Dedifferentiated amniotic fluid mesenchymal stem cell (primary cell): Measurements from ENCODE around the gene BICDL2.

Experiments used
- DNase-seq: peaks from one replicate; pipeline ENCODE4 v3.0.0-alpha.2; 2016; ENCODE audit errors: extremely low spot score

Gene BICDL2

DNA sequence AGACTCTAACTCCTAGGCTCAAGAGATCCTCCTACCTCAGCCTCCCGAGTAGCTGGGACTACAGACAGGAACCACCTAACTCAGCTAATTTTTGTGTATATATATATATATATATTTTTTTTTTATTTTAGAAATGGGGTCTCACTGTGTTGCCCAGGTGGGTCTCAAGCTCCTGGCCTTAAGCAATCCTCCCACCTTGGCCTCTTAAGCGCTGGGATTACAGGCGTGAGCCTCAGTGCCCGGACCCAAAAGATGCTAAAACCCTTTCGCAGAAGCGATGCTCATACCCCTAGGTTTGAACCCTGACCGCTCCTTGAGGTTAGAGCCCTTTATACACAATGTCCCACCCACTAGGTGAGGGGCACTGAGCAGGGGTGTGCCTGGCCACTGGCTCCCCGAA is 26.2 kb downstream of the BICDL2 start:
- no peak for DNase-seq

DNA sequence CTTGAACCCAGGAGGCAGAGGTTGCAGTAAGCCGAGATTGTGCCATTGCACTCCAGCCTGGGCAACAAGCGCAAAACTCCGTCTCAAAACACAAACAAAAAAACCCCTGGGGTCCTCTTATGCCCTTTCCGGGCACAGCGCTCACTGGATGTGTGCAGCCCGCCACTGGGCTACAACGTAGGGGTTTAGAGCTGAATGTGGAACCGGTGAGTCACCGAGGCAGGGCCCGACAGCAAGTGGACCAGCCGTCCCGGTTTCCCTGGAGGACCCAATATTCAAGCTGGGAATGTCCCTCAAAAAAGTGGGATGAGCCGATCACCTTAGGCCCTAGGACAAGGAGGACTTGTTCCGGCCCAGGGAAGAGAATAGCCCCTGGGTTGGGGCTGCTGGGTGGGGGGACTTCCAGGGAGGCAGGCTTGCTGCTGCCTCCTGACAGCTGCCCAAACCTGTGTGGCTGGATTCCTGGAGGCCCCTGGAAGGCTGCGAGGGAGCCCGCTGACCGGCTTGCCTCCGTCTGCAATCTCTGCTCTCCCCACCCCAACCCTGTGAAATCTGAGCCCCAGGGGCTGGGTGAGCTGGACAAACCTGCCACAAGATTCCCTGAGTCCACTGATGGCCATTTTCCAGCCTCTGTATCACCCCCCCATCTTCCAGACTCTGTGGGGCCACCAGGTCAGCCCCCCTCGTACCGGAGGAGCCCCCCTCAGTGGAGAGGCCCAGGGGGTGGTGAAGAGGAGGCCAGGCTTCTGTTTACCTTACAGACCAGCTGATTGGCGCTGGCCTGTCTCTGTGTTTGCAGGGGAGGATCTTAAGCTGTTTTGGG is 27.0 kb downstream of the BICDL2 start:
- no peak for DNase-seq

DNA sequence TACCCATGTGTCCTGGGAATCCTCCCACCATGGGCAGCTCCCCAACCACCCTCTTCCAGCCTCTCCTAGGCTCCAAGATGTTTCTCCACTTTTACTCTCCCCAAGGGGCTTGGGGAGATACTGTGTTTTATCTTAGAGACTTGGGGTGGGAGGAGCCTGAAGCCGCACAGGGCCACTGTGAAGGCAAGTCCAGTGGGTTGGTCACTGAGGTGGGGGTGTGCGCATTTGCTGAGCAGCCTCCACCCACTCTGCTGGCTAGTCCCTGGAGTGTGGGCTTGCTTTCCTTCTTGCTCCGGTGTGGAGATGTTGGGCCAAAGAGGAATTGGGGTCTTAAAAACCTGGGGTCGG is 28.1 kb downstream of the BICDL2 start:
- no peak for DNase-seq

DNA sequence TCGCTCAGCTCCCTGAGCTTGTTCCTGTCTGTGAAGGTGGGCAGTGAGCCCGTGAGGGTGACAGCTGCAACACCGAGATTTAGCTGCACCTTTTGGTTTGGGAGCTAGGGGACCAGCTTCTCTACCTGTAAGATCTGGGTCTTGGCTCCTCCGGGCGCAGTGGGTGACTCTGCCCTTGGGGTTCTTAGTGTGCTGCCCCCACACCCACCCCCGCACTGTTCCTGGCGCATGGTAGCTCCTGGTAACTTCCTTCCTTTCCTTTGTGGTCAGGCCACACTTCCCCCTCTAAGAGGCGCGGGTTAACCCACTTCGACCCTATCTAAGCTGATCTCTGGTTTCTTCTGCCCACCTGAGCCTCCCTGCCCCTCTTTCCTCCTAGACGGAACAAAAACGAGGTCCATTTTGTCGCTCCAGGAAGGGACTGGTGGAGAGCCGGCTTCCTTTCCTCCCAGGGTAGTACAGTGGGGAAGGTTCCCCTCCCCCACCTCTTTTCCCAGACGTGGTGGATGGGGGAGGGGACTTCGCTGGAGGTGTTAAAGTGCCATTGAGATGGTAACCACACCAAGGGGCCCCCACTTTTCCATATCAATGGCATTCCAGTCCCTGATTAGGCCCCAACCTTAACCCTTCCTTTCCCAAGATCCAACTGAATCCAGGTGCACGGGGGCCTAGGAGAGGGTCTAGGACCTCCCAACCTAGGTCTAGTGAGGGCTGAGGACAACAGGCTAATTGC is 28.6 kb downstream of the BICDL2 start:
- no peak for DNase-seq

DNA sequence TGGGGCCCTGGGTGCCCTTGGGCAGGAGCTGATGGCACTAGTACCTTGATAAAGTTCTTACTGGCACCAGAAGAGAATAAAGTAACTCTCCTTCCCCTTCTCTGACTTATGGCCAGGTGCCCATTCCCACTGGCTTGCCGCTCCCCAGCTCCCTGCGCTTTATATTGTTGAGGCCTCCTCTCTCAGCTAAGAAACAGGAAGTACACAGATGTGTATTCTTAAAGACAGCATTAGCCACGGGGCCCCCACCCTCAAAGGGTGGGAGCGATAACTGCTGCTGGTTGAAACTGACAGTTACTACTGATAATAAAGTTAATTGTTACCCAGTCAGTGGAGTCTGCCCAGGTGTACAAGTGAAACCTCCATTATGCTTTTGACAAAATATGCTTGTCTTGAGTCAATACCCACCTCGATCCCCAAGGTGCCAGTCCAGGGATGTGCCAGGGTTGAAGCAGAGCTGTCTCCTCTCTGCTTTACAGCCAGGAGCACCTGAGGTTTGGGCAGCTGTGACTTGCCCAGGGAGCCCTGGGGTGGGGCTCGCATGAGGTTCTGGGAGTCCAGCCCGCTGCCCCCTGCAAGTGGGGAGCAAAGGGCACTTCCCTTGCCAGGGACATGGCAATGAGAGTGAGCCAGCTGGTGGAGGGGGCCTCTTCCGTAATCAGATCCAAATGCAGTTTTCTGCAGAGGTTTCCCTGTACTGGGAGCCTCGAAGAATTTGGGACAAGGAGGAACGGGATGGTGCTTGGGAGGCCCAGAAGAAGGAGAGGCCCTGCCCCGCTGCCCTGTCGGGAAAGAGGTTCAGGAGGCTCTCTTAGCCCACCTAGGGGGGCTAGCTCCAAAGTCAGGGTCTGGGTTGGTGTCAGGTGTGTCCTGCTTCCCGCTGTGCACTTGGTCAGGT is 29.4 kb downstream of the BICDL2 start:
- DNase-seq: no peak

DNA sequence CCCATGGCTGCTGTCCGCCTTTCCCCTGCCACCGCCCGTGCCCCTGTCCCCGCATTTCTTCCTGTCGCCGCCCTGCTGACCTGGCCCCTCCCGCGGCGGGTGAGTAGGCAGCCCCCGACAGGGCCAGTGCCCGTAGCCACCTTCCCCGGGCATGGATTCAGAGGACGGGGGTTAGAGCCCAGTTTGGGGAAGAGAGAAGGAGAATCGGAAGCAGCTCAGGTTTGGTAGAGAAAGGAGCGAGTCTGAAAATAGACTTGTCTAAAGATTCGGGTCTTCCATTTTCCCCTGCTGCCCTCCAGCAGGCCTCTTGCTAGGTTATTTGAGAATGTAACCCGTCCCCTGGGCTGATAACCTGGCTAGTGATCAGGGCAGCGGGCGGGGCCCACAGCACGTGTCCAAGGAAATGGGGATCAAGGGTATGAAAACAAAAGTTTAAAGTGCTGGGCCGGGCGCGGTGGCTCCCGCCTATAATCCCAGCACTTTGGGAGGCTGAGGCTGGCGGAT is 31.9 kb downstream of the BICDL2 start:
- no peak for DNase-seq

DNA sequence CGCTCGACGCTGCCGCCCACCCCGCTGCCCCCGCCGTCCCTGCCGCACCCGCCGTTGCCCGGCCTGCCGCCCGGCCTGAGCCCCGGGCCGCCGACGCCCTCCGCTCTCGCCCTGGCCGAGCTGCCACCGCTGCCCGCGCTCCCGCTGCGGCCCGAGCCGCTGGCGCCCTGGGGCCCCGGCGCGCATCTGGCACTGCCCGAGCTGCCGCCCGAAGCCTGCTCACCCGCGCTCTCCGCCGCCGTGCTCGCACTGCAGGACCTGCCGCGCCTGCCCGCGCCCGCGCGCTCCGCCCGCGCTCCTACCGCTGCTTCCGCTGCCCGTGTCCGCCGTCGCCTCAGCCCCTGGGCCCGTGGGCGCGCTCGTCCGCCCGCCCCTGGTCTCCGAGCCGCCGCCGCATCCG is 32.4 kb downstream of the BICDL2 start:
- DNase-seq: no peak

DNA sequence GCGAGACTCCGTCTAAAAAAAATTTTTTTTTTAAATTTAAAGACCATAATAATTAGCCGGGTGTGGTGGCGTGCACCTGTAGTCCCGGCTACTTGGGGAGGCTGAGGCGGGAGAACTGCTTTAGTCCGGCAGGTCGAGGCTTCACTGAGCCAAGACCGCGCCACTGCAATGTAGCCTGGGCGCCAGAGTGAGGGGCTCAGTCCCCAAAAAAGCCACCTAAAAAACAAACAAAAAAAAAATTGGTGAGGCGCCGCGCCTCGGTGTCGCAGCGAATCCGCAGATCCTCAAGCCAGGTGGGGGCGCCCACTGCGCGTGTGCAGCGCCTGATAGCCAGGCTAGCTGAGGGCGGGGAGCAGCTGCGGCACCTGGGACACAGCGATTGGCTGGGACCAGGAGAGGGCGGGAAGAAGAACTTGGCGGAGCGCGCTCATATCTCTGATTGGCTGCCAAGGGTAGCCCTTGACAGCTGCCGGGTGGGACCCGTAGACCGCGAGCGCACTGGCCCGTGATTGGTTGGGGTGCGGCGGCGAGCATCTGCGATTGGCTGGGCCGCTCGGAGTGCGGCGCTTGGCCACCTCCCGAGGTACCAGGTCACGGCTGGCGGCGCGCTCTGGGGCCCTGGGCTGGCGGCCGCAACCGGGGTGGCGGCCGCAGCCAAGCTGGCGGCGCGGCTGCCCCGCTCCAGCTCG is 33.0 kb downstream of the BICDL2 start:
- peak; percentile 89 for DNase-seq

DNA sequence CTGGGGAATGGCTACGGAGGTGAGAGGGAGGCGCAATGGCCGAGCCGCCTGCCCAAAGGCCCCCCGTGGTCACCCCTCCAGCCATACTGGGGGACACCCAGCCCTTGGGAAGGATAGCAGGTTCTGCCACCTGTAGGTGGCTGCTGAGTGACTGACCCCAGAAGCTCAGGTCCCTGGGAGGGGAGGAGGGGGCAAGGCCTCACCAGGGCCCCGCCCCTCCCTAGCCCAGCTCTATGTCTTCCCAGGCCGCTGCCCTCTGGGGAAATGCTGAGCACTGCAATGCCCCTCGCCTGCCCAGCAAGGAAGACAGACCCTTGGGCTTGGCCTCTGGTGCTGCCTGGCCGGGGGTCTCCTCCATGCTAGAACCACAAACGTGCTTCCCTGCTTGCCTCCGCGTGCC is 35.4 kb downstream of the BICDL2 start:
- no peak for DNase-seq

DNA sequence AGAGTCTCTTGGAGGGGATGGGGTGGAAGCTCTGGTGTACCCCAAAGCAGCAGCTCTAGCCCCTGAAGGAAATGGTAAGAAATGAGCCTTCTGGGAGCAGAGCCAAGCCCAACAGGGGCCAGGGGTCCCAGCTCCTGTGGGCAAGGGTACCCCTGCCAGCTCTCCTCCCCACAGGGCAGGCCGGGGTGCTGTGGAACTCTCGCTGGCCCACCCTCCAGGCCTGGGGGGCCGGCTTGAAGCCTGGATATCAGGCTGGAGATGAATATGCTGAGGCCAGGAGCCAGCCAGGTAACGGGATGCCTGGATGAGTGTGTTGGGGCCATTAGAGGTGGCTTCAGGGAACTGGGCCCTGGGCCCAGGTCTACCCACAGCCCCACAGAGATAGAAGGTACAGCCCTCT is 36.2 kb downstream of the BICDL2 start:
- DNase-seq: no peak

DNA sequence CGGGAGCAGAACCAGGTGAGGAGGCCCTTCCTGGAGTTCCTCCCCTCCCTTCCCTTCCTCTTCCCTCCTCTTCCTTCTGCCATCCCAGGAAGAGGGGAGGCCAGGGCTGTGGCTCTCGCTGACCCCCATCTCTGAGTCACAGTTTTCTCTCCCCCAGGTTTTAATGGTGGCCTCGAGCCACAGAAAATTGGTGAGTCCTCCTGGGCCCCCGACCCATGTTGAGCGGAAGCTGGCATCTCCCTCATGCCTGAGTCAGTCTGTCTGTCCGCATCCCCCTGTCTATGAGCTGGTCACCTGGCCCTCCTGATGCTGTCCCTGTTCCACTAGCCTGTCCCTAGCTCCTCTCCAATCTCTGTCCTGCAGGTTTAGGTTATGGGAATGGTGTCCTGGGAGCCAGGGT is 36.8 kb downstream of the BICDL2 start:
- no peak for DNase-seq

DNA sequence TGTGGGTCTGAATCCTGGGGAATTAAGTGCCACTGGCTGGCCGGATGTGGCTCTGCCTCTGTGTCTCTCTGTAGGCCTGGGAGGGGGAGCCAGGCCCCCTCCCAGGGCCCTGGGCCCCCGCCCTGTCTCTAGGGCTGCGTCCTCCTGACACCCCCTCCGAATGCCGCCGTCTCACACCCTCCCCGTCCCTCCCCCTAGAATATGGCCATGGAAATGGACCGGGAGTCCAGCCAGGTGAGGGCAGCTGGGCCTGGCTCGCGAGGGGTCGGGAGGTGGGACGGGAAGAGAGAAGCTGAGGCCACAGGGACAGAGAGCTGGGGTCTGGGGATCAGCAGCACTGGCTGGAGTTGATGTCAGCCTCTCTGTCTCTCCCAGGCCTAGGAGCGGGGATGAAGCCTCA is 40.4 kb downstream of the BICDL2 start:
- DNase-seq: no peak

DNA sequence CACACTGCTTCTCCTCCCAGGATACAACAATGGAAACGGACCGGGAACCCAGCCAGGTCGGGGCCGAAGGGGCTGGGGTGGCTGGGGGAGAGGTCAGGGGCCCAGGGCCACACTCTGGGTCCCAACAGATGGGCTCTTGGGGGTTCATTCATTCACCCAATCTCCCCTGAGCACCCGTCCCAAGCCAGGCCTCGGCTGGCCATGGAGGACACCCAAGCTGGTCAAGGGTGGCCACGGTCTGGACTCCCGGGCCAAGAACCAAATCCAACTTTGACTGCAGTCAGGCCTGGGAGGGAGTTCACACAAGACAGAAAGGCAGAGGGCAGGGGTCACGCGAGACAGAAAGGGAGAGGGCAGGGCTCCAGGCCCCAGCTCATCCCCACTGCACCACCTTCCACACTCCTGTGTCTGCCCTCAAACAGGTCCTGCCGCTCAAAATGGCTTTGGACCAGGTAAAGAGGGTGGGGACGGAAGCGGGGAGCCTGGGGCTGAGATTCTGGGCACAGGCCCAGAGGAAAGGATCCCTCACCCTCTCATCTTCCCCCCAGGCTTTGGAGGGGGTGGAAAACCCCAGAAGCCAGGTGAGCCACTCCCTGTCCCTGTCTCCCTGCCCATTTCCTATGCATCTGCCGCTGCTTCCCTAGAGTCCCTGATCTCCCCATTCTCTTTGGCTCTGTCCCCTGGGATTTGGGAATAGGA is 44.2 kb downstream of the BICDL2 start:
- no peak for DNase-seq

DNA sequence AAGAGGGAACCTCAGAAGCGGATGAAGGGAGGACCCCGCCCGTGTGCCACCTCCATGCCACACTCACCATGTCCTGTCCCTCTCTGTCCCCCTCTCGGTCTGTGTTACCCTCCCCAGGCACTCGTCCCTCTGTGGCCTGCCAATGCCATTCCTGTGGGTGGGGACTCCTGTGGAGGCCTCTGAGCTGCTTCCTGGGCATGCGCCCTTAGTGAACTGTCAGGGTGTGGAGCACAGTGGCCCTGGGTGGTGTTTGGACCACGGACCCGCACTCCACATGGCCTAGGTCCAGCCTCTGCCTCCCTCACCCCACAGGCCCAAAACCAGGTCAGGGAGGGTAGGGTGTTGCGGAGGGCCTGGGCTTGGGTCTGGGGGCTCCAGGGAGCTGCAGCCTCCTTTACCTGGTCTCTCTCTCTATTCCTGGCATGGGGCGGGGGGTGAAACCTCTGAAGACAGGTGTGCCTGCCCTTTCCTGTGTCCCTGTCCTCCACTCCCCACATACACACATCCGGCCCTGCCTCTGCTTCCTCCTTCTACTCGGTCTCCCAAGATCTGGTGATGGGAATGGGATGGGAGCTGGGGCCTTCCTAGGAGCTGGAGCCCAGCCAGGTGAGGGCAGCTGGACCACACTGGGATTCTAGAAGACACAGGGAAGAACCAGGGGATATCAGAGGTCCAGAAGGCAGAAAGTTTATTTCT is 45.0 kb downstream of the BICDL2 start:
- DNase-seq: no peak

DNA sequence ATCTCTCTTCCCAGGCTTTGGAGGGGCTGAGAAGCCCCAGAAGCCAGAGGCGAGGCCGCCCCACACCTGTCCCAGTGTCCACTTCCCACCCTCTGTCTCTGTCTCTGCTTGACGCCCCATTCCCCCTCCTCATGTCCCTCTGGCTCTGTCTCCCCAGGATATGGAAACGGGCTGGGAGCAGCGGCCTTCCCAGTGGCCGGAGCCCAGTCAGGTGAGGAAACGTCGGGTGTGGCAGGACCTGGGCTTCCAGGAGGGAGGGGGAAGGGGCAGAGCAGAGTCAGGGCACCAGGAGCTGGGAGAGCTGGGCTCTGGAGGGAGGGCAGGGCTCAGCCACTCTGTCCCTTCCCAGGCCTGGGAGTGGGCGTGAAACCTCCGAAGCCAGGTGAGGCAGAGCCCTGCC is 45.9 kb downstream of the BICDL2 start:
- DNase-seq: no peak

DNA sequence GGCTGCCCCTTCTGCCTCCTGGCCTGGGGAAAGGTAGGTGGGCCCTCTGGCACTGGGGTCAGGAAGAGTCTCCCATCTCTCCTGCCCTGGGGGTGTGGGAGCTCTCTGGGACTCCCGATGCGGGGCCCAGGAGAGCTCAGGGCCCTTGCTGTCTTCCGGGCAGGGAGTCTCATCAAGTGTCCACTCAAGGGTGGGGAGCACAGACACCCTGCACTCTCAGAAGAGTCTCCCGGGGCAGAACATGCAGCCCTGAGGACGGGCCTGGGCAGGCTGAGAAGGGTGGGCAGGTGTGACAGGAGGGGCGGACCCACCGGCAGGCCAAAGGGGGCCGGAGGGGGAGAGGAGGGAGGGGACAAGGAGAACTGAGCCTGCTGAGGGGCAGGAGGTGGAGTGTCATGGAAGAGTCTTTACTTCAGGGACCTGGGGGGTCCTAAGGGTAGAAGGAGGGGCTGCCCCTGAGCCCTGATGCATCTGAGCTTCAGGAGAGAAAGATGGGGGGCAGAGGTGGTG is 48.1 kb downstream of the BICDL2 start:
- DNase-seq: no peak

DNA sequence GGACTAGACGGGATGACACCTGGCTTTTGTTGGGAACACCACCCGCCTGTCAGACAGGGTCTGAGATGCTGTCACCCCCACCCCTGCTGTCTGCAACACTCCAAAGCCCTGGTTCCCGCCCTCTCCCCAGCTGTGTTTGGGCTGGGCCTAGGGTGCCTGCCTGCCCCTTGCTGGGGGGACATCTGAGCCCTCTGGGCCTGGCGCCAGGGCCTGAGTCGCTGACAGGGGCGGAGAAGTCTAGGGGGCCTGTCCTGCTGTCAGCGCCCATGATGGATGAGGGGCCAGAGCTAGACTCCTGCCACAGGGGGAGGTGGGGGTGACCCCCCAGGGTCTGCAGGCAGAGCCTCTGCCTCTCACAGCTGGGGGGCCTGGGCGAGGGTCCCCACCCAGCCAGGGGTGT is 48.9 kb downstream of the BICDL2 start:
- no peak for DNase-seq

DNA sequence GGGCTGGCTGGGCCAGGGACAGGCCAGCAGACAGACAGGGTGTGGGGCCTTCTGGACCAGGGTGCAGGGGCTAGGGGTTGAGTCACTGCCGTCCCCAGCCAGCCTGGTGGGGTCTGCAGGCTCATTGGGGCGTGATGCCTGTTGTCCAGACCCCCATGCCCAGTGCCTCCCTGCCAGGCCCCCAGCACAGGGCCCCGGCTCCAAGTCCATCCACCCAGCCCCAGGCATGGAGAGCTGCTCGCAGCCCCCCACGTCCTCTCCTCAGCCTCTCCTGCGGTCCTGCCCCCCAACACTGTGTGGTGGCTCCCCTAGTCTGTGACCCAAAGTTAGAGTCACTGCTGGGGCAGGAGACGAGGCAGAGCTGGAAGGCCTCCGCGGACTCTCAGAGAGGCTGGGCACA is 49.5 kb downstream of the BICDL2 start:
- no peak for DNase-seq

DNA sequence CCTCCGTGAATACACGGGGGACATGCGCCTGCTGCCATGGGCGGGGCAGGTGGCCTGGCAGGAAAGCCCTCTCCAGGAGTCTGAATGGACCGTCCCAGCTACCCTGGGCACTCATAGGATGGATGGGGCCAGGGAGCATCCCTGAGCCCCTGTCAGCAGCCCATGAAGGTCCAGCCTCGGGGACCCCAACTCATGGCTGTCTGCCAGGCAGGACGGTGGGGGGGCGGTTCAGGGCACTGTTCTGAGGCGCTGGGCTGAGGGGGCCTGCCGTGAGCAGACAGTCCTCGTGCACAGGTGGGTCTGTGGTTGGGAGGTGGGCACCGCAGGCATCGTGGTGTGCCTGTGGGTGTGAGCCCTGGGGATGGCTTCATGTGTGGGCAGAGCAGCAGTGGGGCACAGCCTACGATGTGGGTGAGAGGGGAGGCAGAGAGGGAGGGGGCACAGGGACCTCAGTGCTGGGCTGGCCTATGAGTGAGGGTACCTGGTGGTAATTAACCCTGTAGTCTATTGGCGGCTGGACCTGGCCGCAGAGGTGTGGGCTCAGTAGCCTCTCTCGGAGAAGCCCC is 50.0 kb downstream of the BICDL2 start:
- DNase-seq: no peak

DNA sequence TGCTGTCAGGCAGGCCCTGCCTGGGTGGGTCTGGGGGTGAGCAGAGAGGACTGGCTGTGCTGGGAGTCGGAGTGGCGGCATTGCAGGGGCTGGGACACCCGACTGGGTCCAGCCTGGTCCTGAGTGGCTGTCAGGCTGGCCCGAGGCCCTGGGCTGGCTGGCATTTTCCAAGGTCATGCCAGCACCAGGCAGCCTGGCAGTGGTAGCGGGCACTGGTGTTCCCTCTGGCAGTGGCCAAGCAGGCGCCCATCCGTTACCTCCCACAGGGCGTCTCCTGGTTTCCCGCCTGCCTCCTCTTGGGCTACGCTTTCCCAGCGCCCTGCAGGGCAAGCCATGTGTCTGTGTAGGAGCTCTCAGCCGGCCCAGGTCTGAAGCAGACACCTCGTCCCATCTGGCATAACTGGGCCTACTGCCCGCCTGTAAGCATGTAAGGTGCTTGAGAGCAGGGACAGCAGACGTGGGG is 50.8 kb downstream of the BICDL2 start:
- DNase-seq: no peak
